ENCODE measurements around the gene MRC1. TPM values are rescaled to one million over a fixed set of nuclear protein-coding genes. Genes with fewer than 3 reads are reported as not detected.

The MRC1 gene
- total RNA-seq, result not detected

GRCh38 chr10:17808971-17809841 is at the start of gene MRC1:
TSS of gene MRC1 (plus strand) at chr10:17809348. CDS start at chr10:17809466, 118 bp downstream.
- intact Hi-C loops (cut with micrococcal nuclease), result no loop called here
- no peak for TF ChIP-seq CTCF (IDR thresholded peaks at IDR 0.05)
- ChIA-PET CTCF (interaction anchor here (1.6 kb wide), 1 partner anchor 14 kb away, joined by 4 read pairs; no protein-coding TSS in a partner anchor), POLR2A (no interaction called here)
- Mint-ChIP-seq H3K4me3 (no peak within 1 kb of the TSS), H3K36me3 (ENCODE audit: low read depth) (no peaks in the 10 kb centered on the region), H3K4me1 (ENCODE audit: low read depth) (peaks cover 18% of the 10 kb centered on the region), H3K27me3 (peaks cover 24% of the 10 kb centered on the region), H3K27ac (no peak within 1 kb of the TSS), H3K9me3 (no peaks in the 10 kb centered on the region)
- DNase-seq (no peak), ATAC-seq (no peak)

- ChIA-PET CTCF (no interaction called here), POLR2A (no interaction called here)
- H3K9me3 Mint-ChIP-seq, result no peaks in the 10 kb centered on the region
- intact Hi-C loops (cut with micrococcal nuclease), result no loop called here
- no peaks in the 10 kb centered on the region for H3K27me3 Mint-ChIP-seq
- no peaks in the 10 kb centered on the region for H3K36me3 Mint-ChIP-seq (ENCODE audit: low read depth)
- H3K27ac Mint-ChIP-seq, result no peak overlapping the region
- no peaks in the 10 kb centered on the region for H3K4me1 Mint-ChIP-seq (ENCODE audit: low read depth)
- no peak for TF ChIP-seq CTCF (IDR thresholded peaks at IDR 0.05)
- ATAC-seq (no peak), DNase-seq (no peak)
- no peak overlapping the region for H3K4me3 Mint-ChIP-seq
These were observed 45.0 kb upstream of the MRC1 start for GRCh38 chr10:17764142-17764541.

GRCh38 chr10:17765602-17766001 is 43.5 kb upstream of the MRC1 start:
- intact Hi-C loops (cut with micrococcal nuclease), result no loop called here
- H3K27me3 Mint-ChIP-seq, result no peaks in the 10 kb centered on the region
- ATAC-seq, result no peak
- no peak overlapping the region for H3K4me3 Mint-ChIP-seq
- H3K36me3 Mint-ChIP-seq (ENCODE audit: low read depth), result no peaks in the 10 kb centered on the region
- no peak for DNase-seq
- CTCF ChIA-PET, result no interaction called here
- POLR2A ChIA-PET, result no interaction called here
- no peaks in the 10 kb centered on the region for H3K4me1 Mint-ChIP-seq (ENCODE audit: low read depth)
- no peaks in the 10 kb centered on the region for H3K9me3 Mint-ChIP-seq
- no peak overlapping the region for H3K27ac Mint-ChIP-seq
- no peak for TF ChIP-seq CTCF (IDR thresholded peaks at IDR 0.05)

- CTCF ChIA-PET, result no interaction called here
- no peak for TF ChIP-seq CTCF (IDR thresholded peaks at IDR 0.05)
- Mint-ChIP-seq H3K27me3 (no peaks in the 10 kb centered on the region), H3K4me3 (no peak overlapping the region), H3K36me3 (ENCODE audit: low read depth) (no peaks in the 10 kb centered on the region), H3K9me3 (no peaks in the 10 kb centered on the region), H3K27ac (no peak overlapping the region), H3K4me1 (ENCODE audit: low read depth) (no peaks in the 10 kb centered on the region)
- intact Hi-C loops (cut with micrococcal nuclease), result no loop called here
- DNase-seq (no peak), ATAC-seq (no peak)
- POLR2A ChIA-PET, result no interaction called here
These were observed 42.4 kb upstream of the MRC1 start for GRCh38 chr10:17766731-17767130.

- H3K4me1 Mint-ChIP-seq (ENCODE audit: low read depth), result no peaks in the 10 kb centered on the region
- H3K27ac Mint-ChIP-seq, result no peak overlapping the region
- ChIA-PET CTCF (no interaction called here), POLR2A (no interaction called here)
- H3K9me3 Mint-ChIP-seq, result no peaks in the 10 kb centered on the region
- intact Hi-C loops (cut with micrococcal nuclease), result no loop called here
- TF ChIP-seq CTCF (IDR thresholded peaks at IDR 0.05), result no peak
- H3K27me3 Mint-ChIP-seq, result no peaks in the 10 kb centered on the region
- H3K36me3 Mint-ChIP-seq (ENCODE audit: low read depth), result no peaks in the 10 kb centered on the region
- DNase-seq (no peak), ATAC-seq (no peak)
- H3K4me3 Mint-ChIP-seq, result no peak overlapping the region
These were observed 40.7 kb upstream of the MRC1 start for GRCh38 chr10:17768496-17768895.

All from activated CD8-positive, alpha-beta T cell treated with anti-CD3 and anti-CD28 coated beads for 36 hours (primary cell).